GM10248 (cell line): ENCODE results near the gene LRFN5.

Source experiments
- CTCF ChIA-PET: fragments of 300-600 bp; sonication (Branson Sonifier 250); formaldehyde crosslinking; extraction: SDS; loops from one replicate; lab custom pipeline; 2021; ENCODE audit warnings: antibody characterized with exemption; lab: Yijun Ruan, JAX
- POLR2A ChIA-PET: fragments of 350-650 bp; sonication (Branson Sonifier 250); formaldehyde crosslinking; extraction: SDS; loops from one replicate; lab custom pipeline; 2020; ENCODE audit warnings: antibody characterized with exemption; lab: Yijun Ruan, JAX
- DNase-seq: peaks from one replicate; pipeline ENCODE4 v3.0.0; 2012; ENCODE audit errors: extremely low spot score
- TF ChIP-seq, protein P1 (sequence below): IDR thresholded peaks from 2 replicates; pipeline ENCODE4 v1.5.1; 2012; ENCODE audit warnings: mild to moderate bottlenecking, low read depth; ENCODE audit errors: extremely low read depth, missing control alignments, control extremely low read depth

The LRFN5 gene

DNA sequence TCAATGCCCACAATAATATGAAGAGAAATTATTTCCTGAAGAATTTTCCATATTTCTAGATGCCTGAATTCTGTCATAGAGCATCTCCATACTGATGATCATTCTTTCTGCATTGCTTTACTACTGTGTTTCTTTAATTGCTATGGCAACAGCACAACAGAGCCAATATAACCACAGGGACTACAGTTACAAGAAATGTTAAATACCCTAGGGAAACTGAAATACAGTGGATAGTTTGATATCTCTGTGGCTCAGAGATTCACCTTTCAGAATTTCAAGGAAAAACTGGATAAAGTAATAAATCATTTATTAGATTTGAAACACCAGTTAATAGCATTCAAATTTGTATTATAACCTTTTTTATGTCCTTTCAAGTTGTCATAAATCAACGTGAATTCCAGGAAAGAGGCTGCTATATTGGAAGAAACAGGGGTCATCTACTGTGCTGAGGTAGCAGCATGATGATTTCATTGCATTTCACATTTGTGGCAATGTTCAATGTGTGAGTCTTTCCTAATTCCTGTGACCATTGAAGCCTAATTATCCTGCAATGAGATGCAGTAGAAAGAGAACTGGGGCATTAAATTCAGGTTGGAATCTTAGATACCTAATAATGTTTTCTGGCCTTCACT, 267.1 kb downstream of the LRFN5 start:
- DNase-seq: no peak
- CTCF ChIA-PET: no interaction called here
- POLR2A ChIA-PET: no interaction called here
- TF ChIP-seq, protein P1, sequence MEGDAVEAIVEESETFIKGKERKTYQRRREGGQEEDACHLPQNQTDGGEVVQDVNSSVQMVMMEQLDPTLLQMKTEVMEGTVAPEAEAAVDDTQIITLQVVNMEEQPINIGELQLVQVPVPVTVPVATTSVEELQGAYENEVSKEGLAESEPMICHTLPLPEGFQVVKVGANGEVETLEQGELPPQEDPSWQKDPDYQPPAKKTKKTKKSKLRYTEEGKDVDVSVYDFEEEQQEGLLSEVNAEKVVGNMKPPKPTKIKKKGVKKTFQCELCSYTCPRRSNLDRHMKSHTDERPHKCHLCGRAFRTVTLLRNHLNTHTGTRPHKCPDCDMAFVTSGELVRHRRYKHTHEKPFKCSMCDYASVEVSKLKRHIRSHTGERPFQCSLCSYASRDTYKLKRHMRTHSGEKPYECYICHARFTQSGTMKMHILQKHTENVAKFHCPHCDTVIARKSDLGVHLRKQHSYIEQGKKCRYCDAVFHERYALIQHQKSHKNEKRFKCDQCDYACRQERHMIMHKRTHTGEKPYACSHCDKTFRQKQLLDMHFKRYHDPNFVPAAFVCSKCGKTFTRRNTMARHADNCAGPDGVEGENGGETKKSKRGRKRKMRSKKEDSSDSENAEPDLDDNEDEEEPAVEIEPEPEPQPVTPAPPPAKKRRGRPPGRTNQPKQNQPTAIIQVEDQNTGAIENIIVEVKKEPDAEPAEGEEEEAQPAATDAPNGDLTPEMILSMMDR: no peak

- TF ChIP-seq, protein P1: no peak
- no peak for DNase-seq
- ChIA-PET POLR2A (no interaction called here), CTCF (no interaction called here)
Measured at GRCh38 chr14:41875116-41875515, 268.4 kb downstream of the LRFN5 start.

DNA sequence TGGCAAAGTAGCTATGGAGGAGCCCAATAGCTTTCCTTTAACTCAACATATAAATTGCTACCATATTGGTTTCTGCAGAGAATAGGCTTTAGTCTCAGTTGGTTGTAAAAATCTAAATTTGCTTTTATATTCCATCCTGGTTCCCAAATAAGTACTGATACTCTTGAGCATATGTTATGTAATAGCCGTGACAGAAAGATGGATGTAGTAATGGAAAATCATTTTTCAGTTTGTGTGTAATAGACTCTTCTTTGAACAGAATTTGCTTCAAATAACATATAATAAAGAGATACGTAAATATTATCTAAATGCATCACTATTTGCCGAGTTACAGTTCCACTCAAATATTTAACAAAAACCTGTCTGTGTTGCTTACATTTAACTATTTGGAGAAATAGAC, 271.6 kb downstream of the LRFN5 start:
- CTCF ChIA-PET: no interaction called here
- DNase-seq: no peak
- POLR2A ChIA-PET: no interaction called here
- TF ChIP-seq, protein P1: no peak

DNA sequence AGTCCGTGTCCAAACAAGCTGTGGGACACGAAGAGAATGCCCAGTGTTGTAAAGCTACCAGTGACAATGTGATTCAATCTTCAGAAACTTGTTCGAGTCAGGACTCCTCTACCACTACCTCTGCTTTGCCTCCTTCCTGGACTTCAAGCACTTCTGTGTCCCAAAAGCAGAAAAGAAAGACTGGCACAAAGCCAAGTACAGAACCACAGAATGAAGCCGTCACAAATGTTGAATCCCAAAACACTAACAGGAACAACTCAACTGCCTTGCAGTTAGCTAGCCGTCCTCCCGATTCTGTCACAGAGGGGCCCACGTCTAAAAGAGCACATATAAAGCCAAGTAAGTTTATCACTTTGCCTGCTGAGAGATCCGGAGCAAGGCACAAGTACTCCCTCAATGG, 284.9 kb downstream of the LRFN5 start:
- POLR2A ChIA-PET: no interaction called here
- DNase-seq: no peak
- CTCF ChIA-PET: no interaction called here
- TF ChIP-seq, protein P1: no peak

DNA sequence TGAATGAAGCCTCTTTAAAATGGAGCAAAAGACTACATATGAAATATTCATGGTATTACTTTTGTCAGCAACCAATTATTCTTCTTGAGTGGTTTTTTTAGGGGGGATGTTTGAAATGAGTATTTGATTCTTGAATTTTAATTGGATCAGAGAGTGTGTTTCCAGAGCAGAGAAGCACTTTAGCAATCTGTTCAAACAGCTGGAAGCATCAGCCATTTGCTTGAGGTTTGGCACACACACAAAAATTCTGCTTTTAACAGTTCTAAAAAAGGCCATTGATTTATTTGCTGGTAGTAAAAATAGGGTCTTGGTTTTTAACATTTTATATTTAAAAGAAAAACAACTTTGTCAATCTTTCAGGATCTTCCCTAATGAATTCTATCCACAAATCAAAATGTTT, 292.7 kb downstream of the LRFN5 start:
- CTCF ChIA-PET: no interaction called here
- TF ChIP-seq, protein P1: no peak
- POLR2A ChIA-PET: no interaction called here
- no peak for DNase-seq

- DNase-seq: no peak
- POLR2A ChIA-PET: no interaction called here
- TF ChIP-seq, protein P1: no peak
- CTCF ChIA-PET: no interaction called here
Measured at GRCh38 chr14:41900644-41901043, 294.0 kb downstream of the LRFN5 start.
